Left renal pelvis (tissue), 4 donors: ENCODE data around the gene NUFIP2. TPM values are rescaled to one million over a fixed set of nuclear protein-coding genes. Genes with fewer than 3 reads are reported as not detected.
"Not testable (repeated sequence)": the region's sequence is repeated elsewhere in the genome, so short reads cannot be mapped to it uniquely, and the experiment has no call there.

Experiments
- DNase-seq, 4 donors: peaks; one replicate each; pipeline ENCODE4 v3.0.0-alpha.2; 2013; ENCODE audit warnings: low read depth in 4 of 4, low spot score in 3 of 4
- polyA plus RNA-seq, 4 donors: library from polyadenylated mRNA; unstranded; fragments of 120-200 nt; gene quantifications; one replicate each; pipeline ENCODE4 v1.2.1, GENCODE V29; 2013; ENCODE audit not compliant: insufficient read length in 4 of 4

NUFIP2 gene, protein sequence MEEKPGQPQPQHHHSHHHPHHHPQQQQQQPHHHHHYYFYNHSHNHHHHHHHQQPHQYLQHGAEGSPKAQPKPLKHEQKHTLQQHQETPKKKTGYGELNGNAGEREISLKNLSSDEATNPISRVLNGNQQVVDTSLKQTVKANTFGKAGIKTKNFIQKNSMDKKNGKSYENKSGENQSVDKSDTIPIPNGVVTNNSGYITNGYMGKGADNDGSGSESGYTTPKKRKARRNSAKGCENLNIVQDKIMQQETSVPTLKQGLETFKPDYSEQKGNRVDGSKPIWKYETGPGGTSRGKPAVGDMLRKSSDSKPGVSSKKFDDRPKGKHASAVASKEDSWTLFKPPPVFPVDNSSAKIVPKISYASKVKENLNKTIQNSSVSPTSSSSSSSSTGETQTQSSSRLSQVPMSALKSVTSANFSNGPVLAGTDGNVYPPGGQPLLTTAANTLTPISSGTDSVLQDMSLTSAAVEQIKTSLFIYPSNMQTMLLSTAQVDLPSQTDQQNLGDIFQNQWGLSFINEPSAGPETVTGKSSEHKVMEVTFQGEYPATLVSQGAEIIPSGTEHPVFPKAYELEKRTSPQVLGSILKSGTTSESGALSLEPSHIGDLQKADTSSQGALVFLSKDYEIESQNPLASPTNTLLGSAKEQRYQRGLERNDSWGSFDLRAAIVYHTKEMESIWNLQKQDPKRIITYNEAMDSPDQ
- 10 to 100 TPM; 35.3 to 46.3 (median 43.1) TPM for polyA plus RNA-seq

DNA sequence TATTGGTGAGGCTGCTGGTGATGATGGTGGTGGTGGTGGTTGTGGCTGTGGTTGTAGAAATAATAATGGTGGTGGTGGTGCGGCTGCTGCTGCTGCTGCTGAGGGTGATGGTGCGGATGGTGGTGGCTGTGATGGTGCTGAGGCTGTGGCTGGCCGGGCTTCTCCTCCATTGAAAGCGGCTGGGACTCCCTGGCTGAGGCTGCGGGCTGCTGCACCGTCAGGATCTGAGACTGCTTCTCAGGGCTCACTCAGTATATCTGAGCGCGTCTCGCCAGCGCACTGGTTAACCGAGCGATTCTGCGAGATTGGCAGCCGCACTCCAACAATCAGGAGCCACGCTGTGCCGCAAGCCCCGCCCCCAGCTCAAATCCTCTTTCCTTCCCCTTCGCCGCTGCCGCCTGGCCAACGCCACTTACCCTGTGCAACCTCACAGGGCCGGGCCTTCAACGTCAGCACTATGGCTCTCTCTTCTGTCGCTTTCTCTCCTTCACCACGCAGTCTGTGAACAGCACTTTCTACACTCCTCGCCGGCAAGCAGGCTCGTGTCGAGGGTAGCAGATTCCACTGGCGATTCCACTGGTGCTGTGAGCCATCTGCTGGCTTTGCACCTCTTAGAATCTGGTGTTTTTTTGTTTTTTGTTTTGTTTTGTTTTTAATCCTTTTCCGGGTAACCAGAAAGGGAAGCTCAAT is at the start of gene NUFIP2:
Gene NUFIP2, minus strand, starts transcription at position 259 of the 690 bp plus-strand sequence. Its CDS starts 89 bp downstream, at position 170.
- peak; percentile 95 to 97 (median 96) for DNase-seq

DNA sequence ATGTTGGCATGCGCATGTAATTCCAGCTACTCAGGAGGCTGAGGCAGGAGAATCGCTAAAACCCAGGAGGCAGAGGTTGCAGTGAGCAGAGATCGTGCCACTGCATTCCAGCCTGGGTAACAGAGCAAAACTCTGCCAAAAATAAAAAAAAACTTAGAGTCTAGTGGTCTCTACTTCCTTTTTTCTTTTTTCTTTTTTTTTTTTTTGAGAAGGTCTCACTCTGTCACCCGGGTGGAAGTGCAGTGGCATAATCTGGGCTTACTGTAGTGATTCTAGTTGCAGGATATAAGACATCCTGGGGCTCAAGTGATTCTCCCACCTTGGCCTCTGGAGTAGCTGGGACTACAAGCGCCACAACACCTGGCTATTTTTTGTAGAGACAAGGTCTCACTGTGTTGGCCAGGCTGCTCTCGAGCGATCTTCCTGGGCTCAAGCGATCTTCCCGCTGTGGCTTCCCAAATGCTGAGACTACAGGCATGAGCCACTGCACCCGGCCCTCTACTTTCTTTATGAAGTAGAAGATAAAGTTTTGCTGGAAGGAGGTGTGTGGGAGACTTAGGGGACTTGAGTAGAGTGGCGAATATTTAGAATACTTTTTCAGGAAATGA is 48.3 kb upstream of the NUFIP2 start:
- no peak for DNase-seq

DNA sequence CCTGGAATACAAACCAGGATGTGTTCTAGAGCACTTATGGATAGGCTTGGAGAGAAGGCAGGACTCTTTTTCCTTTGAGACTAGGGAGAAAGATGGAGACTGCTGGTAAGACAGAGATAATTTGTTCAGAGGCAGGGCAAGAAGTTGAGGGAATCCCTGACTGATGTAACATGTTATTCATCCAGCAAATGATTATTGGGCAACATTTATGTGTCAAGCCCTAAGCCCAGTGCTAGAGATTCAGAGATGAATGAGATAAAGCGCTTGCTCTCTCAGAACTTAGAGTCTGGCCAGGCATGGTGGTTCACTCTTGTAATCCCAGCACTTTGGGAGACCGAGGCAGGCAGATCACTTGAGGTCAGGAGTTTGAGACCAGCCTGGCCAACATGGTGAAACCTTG is 47.8 kb upstream of the NUFIP2 start:
- DNase-seq, result no peak

DNA sequence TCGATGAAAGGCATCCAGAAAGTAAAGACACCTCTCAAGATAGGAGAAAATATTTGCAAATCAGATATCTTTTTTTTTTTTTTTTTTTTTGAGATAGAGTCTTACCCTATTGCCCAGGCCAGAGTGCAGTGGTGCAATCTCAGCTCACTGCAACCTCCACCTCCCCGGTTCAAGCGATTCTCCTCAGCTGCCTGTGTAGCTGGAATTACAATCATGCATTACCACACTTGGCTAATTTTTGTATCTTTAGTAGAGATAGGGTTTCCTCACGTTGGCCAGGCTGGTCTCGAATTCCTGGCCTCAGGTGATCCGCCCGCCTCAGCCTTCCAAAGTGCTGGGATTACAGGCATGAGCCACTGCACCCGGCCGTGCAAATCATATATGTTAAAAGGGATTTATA is 45.1 kb upstream of the NUFIP2 start:
- not testable (repeated sequence) for DNase-seq

DNA sequence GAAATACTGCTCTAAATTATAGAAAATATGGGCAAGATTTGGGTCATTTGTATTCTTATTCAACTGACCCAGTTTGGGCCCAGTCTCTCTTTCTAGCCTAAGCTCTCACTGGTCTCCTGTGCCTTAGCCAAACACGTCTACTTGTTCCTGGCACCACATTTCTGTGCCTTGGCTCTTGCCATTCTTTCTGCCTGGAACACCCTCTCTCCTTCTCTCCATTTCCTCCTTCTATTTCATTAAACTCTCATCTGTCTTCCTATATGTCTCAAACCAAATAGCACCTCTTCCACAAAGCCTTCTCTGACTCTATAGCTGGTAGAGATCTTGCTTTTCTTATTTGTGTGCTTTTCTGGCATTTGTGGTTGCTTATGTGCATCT is 37.7 kb upstream of the NUFIP2 start:
- DNase-seq, result no peak

DNA sequence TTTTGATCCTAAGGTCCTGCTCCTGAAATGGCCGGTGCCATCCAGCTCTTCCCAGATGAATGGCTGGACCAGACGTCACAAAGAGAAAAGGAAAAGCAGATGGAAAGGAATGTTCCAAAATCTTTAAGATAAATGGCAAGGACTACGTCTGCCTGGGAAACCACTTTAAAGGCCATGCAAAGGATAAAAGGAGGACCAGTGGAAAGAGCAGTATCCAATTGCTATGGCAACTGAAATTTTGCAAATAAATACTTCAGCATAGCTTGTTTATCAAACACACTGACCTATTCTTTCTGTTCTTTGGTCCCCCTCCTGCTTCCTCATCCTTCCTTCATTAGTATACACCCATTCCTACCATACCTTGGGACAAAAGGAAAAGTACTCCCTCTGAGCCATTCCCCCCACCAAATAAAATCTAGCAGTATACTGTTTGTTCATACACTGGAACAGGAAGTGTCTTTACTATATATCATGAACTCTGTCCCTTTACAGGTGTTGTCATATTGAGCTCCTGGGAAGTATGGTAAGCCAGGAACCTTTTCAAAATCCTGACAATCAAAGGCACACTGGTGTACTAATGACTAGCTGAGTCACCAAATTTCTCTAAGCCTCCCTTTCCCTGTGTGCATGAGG is 37.2 kb upstream of the NUFIP2 start:
- DNase-seq, result no peak

DNA sequence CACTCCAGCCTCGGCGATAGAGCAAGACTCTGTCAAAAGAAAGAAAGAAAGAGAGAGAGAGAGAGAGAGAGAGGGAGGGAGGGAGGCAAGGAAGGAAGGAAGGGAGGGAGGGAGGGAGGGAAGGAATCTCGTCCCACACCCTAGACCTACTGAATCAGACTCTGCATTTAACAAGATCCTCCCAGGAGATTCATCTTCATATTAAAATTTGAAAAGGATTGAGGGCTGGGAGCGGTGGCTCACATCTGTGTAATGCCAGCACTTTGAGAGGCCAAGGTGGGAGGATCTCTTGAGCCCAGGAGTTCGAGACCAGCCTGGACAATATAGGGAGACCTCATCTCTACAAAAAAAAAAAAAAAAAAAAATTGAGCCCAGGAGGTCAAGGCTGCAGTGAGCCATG is 33.5 kb upstream of the NUFIP2 start:
- DNase-seq, result no peak

DNA sequence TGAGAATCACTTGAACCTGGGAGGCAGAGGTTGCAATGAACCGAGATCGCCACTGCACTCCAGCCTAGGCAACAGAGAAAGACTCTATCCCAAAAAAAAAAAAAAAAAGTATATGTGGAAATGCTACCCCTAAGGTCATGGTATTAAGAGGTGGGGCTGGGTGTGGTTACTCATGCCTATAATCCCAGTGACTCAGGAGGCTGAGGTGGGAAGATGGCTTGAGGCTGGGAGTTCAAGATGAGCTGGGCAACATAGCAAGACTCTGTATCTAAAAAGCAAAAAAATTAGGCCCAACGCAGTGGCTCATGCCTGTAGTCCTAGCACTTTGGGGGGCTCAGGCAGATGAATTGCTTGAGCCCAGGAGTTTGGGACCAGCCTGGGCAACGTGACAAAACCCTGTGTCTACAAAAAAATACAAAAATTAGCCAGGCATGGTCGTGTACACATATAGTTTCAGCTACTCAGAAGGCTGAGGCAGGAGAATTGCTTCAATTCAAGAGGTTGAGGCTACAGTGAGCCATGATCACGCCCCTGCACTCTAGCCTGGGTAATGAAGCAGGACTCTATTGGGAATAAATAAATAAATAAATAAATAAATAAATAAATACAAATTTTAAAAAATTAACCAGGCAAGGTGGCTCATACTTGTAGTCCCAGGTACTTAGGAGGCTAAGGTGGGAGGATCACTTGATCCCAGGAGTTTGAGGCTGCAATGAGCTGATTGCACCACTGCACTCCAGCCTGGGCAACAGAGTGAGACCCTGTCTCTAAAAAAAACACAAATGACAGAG is 32.3 kb upstream of the NUFIP2 start:
- no peak for DNase-seq

DNA sequence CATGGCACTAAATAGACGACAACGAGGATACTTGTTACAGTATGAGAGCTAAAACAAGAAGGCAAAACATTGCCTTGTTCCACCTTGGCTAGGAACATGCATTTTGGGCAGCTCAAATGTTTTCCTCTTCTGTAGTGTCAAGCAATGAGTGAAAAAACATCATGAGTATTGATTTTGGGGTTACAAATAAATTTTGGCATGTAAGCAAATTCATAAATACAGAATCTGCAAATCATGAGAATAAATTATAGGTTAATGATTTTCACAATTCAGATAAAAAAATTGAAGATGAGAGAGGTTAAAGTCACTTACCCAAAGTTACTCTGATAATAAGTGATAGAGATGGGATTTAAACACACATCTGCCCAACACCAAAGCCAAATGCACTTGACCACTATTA is 28.4 kb upstream of the NUFIP2 start:
- DNase-seq, result no peak

DNA sequence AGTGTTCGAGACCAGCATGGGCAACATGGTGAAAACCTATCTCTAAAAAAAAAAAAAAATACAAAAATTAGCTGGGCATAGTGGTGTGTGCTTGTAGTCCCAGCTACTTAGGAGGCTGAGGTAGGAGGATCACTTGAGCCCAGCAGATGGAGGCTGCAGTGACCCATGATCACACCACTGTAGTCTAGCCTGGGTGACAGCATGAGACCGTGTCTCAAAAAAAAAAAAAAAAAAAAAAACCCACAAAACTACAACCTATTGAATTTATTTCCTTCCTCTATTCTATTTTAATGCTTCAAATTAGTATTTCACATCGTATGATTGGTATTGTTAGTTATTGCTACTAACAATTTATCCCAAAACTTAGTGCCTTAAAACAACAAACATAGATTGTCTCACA is 9.4 kb upstream of the NUFIP2 start:
- no peak for DNase-seq

DNA sequence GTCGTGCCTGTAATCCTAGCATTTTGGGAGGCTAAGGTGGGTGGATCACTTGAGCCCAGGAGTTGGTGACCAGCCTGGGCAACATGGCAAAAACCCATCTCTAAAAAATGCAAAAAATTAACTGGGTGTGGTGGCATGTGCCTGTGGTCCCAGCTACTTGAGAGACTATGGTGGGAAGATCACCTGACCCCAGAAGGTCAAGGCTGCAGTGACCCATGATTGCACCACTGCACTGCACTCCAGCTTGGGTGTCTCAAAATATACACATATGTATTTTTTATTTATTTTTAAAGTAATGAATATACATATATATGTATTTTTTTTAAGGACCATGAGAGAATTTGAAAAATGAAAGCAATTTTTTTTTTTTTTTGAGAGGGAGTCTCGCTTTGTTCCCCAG is 5.1 kb upstream of the NUFIP2 start:
- no peak for DNase-seq

DNA sequence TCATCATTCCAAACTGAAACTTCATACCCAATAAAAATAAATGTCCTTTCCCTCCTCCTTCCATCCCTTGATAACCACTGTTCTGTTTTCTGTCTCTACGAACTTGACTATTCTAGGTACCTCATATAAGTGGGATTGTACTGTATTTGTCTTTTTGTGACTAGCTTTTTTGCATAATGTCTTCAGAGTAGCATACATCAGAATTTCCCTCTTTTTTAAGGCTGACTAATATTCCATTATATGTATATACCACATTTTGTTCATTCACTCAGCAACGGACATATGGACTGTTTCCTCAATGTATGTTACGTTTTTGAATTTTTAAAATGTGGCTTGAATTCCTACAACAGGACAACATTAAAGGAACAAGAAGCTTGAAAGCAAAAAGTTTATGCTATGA is 1.5 kb upstream of the NUFIP2 start:
- DNase-seq, result no peak

DNA sequence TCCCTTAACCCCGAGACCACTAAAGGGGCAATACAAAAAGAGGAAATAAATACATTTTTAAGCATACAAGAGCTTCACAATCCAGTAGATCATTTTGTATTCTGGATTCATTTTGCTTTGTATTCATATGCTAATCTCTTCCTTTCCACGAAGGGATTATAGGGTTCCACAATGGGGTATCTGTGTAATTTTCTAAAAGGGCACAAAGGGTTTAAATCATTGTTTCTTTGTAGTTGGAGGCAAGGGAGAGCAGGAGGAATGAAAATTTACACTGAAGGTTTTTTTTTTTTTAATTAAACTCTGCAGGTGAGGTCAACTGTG is 592 bp upstream of the NUFIP2 start:
- DNase-seq, result peak in 1 of 4 donors; percentile 1

DNA sequence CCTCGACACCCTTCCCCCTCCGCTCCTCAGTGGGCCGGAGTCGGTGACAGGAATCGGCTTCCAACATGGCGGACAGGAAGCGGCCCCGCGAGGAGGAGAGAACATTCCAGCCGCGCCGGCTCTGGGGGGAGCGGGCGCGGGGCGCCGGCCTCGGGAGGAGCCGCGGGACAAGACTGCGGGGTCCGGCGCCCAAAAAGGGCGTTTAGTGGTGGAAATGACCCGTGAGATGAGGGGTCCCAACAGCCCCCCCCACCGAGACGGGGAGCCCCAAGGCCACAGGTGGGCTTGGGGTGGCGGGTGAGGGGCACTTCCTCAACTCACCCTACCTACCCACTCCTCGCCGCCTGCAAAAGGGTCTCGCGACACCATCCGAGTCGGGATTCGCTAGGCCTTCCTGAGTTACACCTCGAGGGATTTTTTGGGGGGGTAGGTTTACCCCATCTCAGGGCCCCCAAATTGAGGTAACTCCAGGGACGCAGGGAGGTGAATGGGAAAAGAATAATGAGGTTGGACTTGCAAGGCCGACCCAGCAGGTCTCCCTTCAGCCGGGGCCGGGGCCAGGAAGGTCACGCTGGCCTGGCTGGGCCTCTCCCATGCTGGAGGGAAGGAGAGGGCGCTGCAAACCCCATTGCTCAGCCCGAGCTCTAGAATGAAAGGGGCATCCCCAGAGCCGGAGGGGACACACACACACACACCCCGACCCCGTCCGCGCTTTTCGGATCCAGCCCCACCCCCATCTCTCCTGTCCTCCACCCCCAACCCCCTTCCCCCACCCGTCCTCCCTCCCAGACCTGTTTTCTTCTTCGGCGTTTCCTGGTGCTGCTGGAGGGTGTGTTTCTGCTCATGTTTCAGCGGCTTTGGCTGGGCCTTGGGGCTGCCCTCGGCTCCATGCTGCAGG is 707 bp downstream of the NUFIP2 start:
- peak; percentile 18 to 33 (median 24) for DNase-seq

DNA sequence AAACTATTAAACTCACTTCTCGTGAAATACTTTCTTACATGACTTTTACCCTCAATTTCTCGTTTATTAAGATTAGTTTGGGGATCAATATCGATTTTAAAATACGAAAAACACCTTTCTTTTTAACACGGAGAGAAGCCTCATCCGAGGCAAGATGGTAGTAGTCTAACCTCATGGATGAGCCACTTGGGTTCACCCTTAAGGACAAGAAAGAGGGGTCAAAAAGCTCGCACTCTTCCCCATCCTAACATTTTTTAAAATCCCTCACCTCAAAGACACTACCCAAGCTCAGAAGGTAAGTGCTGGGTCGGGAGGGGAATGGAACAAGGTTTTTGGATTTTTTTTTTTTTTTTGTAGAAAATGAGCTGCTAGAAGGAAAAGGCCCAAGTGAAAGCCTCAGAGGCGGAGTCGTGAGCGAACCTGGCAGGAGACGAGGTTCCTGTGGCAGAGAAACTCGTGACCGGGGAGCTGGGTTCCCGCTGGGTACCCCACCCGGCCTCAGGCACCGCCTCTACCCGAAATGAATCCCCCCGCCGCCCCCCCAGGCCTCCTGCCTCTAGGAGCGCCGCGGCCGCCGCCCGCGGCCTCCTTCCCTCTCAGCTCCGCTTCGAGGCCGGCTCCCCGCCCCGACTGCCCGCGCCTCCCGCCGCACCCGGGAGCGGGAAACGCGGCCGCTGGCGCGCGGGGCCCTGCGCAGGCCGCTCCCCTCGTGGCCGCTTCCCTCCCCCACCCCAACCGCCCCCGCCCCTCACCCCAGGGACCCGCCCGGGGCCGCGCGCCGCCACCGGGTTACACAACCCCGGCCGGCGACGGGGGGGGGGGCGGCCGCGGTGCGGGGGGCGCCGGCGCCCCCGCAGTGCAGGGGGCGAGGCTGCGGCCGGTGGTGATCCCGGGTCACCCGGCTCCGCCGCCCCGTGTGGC is 1.6 kb downstream of the NUFIP2 start:
- peak; percentile 12 to 27 (median 25) for DNase-seq

DNA sequence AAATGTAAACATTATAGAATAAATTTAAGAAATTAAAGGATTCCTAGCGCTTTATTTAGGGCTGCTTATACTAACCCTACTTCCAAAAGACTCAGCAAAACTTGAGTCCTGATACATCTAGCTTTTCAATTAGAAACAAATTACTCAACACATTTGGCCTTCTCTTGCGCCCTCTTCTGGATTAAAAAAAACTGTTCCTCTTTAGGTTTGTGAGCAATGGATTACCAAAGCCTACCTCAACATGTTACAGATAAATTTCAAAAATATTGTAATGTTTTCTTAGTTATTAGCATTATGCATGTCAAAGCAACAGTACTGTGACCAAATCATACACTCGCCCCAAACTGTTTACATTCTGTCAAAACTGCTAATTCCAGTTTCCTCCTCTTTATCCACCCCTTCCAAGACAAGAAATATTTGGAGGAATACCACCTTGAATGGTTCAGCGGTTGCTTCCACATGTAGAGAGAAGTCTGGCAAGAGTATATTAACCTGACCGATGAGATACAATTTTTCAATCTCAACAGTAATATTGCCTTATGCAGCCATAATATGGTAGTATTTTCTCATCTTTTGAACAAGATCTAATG is 2.7 kb downstream of the NUFIP2 start:
- DNase-seq, result peak; percentile 42 to 56 (median 51)

DNA sequence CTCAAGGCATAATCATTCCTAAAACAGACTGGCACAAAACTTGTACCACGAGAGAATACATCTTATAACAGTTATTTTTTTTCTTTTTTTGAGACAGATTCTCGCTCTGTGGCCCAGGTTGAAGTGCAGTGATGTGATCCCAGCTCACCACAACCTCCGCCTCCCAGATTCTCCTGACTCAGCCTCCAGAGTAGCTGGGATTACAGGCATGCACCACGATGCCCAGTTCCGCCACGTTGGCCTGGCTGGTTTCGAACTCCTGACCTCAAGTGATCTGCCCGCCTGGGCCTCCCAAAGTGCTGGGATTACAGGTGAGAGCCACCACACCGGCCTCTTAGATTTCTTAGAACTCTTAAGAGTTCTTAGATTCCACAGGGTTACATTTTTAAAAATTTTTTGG is 4.1 kb downstream of the NUFIP2 start:
- no peak for DNase-seq
